OCI-LY7 (cell line): Measurements from ENCODE around the gene SP1. TPM values are rescaled to one million over a fixed set of nuclear protein-coding genes. Genes with fewer than 3 reads are reported as not detected.

Experiments
- BruUV-seq: library from RNA; stranded (reverse); fragments of 400-500 nt; replicated peaks from 2 replicates; lab custom pipeline; 2021; lab: Mats Ljungman, UMichigan
- CTCF ChIA-PET: fragments of 300-600 bp; sonication (Branson Sonifier 250); formaldehyde crosslinking; loops from one replicate; lab custom pipeline; 2022; ENCODE audit warnings: antibody characterized with exemption; ENCODE audit not compliant: unreplicated experiment; lab: Charles Lee
- POLR2A ChIA-PET: fragments of 300-600 bp; sonication (Branson Sonifier 250); formaldehyde crosslinking; loops from one replicate; lab custom pipeline; 2022; ENCODE audit warnings: antibody characterized with exemption; lab: Charles Lee
- DNase-seq: peaks from one replicate; pipeline ENCODE4 v3.0.0-alpha.2; 2015; ENCODE audit warnings: low spot score
- H2AFZ ChIP-seq: fragments of 200-600 bp; sonication (generic), shearing (Covaris generic); 2 replicates; pipeline ENCODE4 v1.6.1; 2014; ENCODE audit warnings: mild to moderate bottlenecking, antibody characterized with exemption, low read length, moderate library complexity
- H3K27ac ChIP-seq: fragments of 200-600 bp; sonication (generic); 2 replicates; pipeline ENCODE4 v1.5.1; 2014; ENCODE audit warnings: mixed run types, low read depth, mild to moderate bottlenecking, moderate library complexity, low read length, inconsistent platforms; ENCODE audit not compliant: poor library complexity, severe bottlenecking
- H3K36me3 ChIP-seq: fragments of 200-600 bp; sonication (generic); 2 replicates; pipeline ENCODE4 v1.6.1; 2014; ENCODE audit warnings: mild to moderate bottlenecking, antibody characterized with exemption, low read length, moderate library complexity, mixed read lengths; ENCODE audit not compliant: insufficient read depth
- H3K4me1 ChIP-seq: fragments of 200-600 bp; sonication (generic); 2 replicates; pipeline ENCODE4 v1.5.1; 2014; ENCODE audit warnings: mild to moderate bottlenecking, low read length; ENCODE audit not compliant: insufficient read depth, poor library complexity, severe bottlenecking
- H3K4me2 ChIP-seq: fragments of 200-600 bp; sonication (generic); 2 replicates; pipeline ENCODE4 v1.6.1; 2014; ENCODE audit warnings: mild to moderate bottlenecking, low read length
- H3K4me3 ChIP-seq: fragments of 200-600 bp; sonication (generic); 2 replicates; pipeline ENCODE4 v1.5.1; 2014; ENCODE audit warnings: mild to moderate bottlenecking, low read depth, low read length; ENCODE audit not compliant: poor library complexity, severe bottlenecking
- H3K79me2 ChIP-seq: fragments of 200-600 bp; sonication (generic); 2 replicates; pipeline ENCODE4 v1.6.1; 2016; ENCODE audit warnings: low read depth, mild to moderate bottlenecking, low read length, moderate library complexity, mixed read lengths; ENCODE audit not compliant: insufficient read depth
- H3K9me2 ChIP-seq: fragments of 200-600 bp; sonication (generic); 2 replicates; pipeline ENCODE4 v1.6.1; 2016; ENCODE audit warnings: mild to moderate bottlenecking, low read length, mixed read lengths; ENCODE audit not compliant: insufficient read depth
- H3K9me3 ChIP-seq: fragments of 200-600 bp; sonication (generic); 2 replicates; pipeline ENCODE4 v1.6.1; 2014; ENCODE audit warnings: mild to moderate bottlenecking, mixed run types, low read length, mixed read lengths
- H4K20me1 ChIP-seq: fragments of 200-600 bp; sonication (generic); 2 replicates; pipeline ENCODE4 v1.6.1; 2014; ENCODE audit warnings: mild to moderate bottlenecking, antibody characterized with exemption, low read length, moderate library complexity, mixed read lengths; ENCODE audit not compliant: insufficient read depth
- CTCF ChIP-seq: fragments of 200-600 bp; sonication (generic); conservative IDR thresholded peaks from 2 replicates; pipeline ENCODE4 v1.5.1; 2014; ENCODE audit warnings: mild to moderate bottlenecking, antibody characterized with exemption, low read length, moderate library complexity, mixed read lengths
- EZH2phosphoT487 ChIP-seq: fragments of 200-600 bp; sonication (generic); IDR thresholded peaks from 2 replicates; pipeline ENCODE4 v1.6.1; 2018; ENCODE audit warnings: low read depth, borderline replicate concordance, mild to moderate bottlenecking, mixed run types, antibody characterized with exemption, low read length, moderate library complexity, mixed read lengths
- intact Hi-C: fragments of 100-400 bp; cut with micrococcal nuclease; formaldehyde crosslinking; loops from one replicate; pipeline ENCODE4 v1.10.0; 2022; ENCODE audit not compliant: unreplicated experiment
- total RNA-seq, 2 experiments: library from RNA; depleted of rRNA in 1 of 2; stranded (reverse); fragments of >200 nt in 1 of 2; shearing (Covaris generic) in 1 of 2; gene quantifications; 2 replicates each; pipeline ENCODE4 v1.2.3, GENCODE V29; 2014 to 2022

Gene SP1
- total RNA-seq, 2 experiments from 2014 or later = 58.9 to 83.9 TPM

- DNase-seq = no peak
- H3K9me2 ChIP-seq = no peaks in the 10 kb centered on the region
- no peak overlapping the region for H2AFZ ChIP-seq
- H3K4me2 ChIP-seq = no peak overlapping the region
- no peaks in the 10 kb centered on the region for H3K9me3 ChIP-seq
- H4K20me1 ChIP-seq = no peaks in the 10 kb centered on the region
- H3K4me3 ChIP-seq = no peak overlapping the region
- TF ChIP-seq EZH2phosphoT487 (no peak), CTCF (no peak)
- H3K27ac ChIP-seq = no peak overlapping the region
- POLR2A ChIA-PET = no interaction called here
- no peaks in the 10 kb centered on the region for H3K4me1 ChIP-seq
- BruUV-seq = no TSS peak
- peaks cover 60% of the 10 kb centered on the region for H3K36me3 ChIP-seq
- CTCF ChIA-PET = no interaction called here
- intact Hi-C loops = no loop called here
- peaks cover 37% of the 10 kb centered on the region for H3K79me2 ChIP-seq
Observed at GRCh38 chr12:53402871-53403270, 22.9 kb downstream of the SP1 start.

- no peaks in the 10 kb centered on the region for H3K9me2 ChIP-seq
- ChIA-PET POLR2A (no interaction called here), CTCF (no interaction called here)
- H3K4me3 ChIP-seq = no peak overlapping the region
- no TSS peak for BruUV-seq
- no peak overlapping the region for H3K4me2 ChIP-seq
- no peak overlapping the region for H2AFZ ChIP-seq
- H3K4me1 ChIP-seq = peaks cover 8% of the 10 kb centered on the region
- H4K20me1 ChIP-seq = no peaks in the 10 kb centered on the region
- no peak overlapping the region for H3K27ac ChIP-seq
- intact Hi-C loops = no loop called here
- peaks cover 71% of the 10 kb centered on the region for H3K36me3 ChIP-seq
- H3K9me3 ChIP-seq = no peaks in the 10 kb centered on the region
- TF ChIP-seq EZH2phosphoT487 (no peak), CTCF (no peak)
- no peak for DNase-seq
- H3K79me2 ChIP-seq = no peaks in the 10 kb centered on the region
Observed at GRCh38 chr12:53410951-53411350, 31.0 kb downstream of the SP1 start.

GRCh38 chr12:53413485-53414204 is 33.7 kb downstream of the SP1 start:
- ChIA-PET CTCF (interaction anchor here (0.5 kb wide), 1 partner anchor 84 kb away, joined by 3 read pairs; no protein-coding TSS in a partner anchor), POLR2A (interaction anchor here (0.5 to 1.8 kb wide), 5 partner anchors 12 to 1033 kb away, joined by 3 to 6 read pairs (median 3); partner anchors contain the start of gene AAAS)
- Histone ChIP-seq H3K36me3 (peaks cover 50% of the 10 kb centered on the region), H3K9me2 (no peaks in the 10 kb centered on the region), H3K79me2 (no peaks in the 10 kb centered on the region), H3K4me3 (no peak overlapping the region), H3K4me2 (no peak overlapping the region), H3K4me1 (peaks cover 8% of the 10 kb centered on the region), H4K20me1 (no peaks in the 10 kb centered on the region), H2AFZ (no peak overlapping the region), H3K27ac (no peak overlapping the region), H3K9me3 (no peaks in the 10 kb centered on the region)
- no TSS peak for BruUV-seq
- DNase-seq = no peak
- TF ChIP-seq EZH2phosphoT487 = no peak
- no peak for TF ChIP-seq CTCF
- intact Hi-C loops = no loop called here
